Neural crest cell (in vitro differentiated cells): ENCODE measurements around the gene CNOT10. TPM values are rescaled to one million over a fixed set of nuclear protein-coding genes. Genes with fewer than 3 reads are reported as not detected.

Experiments
- DNase-seq: peaks from one replicate; pipeline ENCODE4 v3.0.0; 2021; ENCODE audit warnings: low read depth, mixed read lengths, low spot score
- H3K27ac Mint-ChIP-seq: one replicate; pipeline ENCODE4 v1.8.0; 2021; ENCODE audit warnings: mild to moderate bottlenecking, mixed read lengths; ENCODE audit not compliant: unreplicated experiment
- H3K27me3 Mint-ChIP-seq: 2 replicates; pipeline ENCODE4 v1.8.0; 2021; ENCODE audit warnings: low read depth, mild to moderate bottlenecking, mixed read lengths
- H3K36me3 Mint-ChIP-seq: 2 replicates; pipeline ENCODE4 v1.8.0; 2021; ENCODE audit warnings: low read depth, mild to moderate bottlenecking, mixed read lengths
- H3K4me1 Mint-ChIP-seq: 2 replicates; pipeline ENCODE4 v1.8.0; 2021; ENCODE audit warnings: mixed read lengths
- H3K4me3 Mint-ChIP-seq: one replicate; pipeline ENCODE4 v1.8.0; 2021; ENCODE audit warnings: mild to moderate bottlenecking, mixed read lengths
- H3K9me3 Mint-ChIP-seq: 2 replicates; pipeline ENCODE4 v1.8.0; 2021; ENCODE audit warnings: mixed read lengths
- long read RNA-seq: library from polyadenylated mRNA; unstranded; transcript quantifications from one replicate; pipeline ENCODE4 v2.0.0, GENCODE V29; 2020
- total RNA-seq: library from RNA; stranded (reverse); gene quantifications from 2 replicates; pipeline ENCODE4 v1.2.1, GENCODE V29; 2021
- TF ChIP-seq, protein P1 (sequence below): fragments of 200-600 bp; sonication (generic); conservative IDR thresholded peaks from 2 replicates; pipeline ENCODE4 v1.5.0; 2021; ENCODE audit warnings: antibody characterized with exemption, mild to moderate bottlenecking

The CNOT10 gene, protein sequence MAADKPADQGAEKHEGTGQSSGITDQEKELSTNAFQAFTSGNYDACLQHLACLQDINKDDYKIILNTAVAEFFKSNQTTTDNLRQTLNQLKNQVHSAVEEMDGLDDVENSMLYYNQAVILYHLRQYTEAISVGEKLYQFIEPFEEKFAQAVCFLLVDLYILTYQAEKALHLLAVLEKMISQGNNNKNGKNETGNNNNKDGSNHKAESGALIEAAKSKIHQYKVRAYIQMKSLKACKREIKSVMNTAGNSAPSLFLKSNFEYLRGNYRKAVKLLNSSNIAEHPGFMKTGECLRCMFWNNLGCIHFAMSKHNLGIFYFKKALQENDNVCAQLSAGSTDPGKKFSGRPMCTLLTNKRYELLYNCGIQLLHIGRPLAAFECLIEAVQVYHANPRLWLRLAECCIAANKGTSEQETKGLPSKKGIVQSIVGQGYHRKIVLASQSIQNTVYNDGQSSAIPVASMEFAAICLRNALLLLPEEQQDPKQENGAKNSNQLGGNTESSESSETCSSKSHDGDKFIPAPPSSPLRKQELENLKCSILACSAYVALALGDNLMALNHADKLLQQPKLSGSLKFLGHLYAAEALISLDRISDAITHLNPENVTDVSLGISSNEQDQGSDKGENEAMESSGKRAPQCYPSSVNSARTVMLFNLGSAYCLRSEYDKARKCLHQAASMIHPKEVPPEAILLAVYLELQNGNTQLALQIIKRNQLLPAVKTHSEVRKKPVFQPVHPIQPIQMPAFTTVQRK
- total RNA-seq: 51.7 and 53.6 TPM in 2 replicates
- long read RNA-seq, transcript CNOT10-201 (19 exons, 2,815 nt): major isoform, 49 of 99 reads
- long read RNA-seq, partial matches to known transcripts: 15 of 99 reads
- long read RNA-seq, other reads (novel, unspliced or antisense): 32 of 99 reads

DNA sequence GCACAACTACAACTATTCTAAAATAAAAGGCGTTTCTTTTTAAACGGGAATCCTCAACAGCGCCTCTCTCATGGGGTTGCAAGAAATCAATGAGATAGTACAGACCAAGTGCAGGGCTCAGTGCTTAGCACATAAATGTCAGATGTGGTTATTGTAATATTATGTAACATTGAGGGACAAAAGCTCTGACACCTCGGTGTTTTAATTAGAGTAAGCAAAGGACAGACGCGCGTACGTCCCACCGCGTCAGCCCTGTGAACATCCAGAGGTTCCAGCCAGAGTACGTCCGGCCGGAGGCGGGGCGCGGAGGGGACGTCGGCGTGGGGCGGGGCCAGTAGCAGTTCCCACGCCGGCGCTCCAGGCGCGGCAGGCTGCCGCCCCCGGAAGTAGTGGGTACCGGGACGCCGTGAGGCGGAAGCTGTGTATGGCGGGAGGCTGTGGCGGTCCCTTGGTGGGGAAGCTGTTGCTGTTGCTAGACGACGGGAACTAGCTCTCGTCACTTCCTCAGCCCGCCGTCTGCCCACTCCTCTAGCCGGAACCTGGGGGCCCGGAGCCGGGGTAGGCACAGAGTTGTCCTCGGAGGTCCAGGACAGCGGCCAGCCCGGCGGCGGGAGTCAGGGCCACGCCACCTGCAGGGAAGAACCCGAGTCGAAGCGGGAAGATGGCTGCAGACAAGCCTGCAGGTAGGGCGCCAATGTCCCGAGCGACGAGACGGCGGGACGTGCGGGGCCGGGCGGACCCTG, at the start of gene CNOT10:
Gene CNOT10 (plus strand): TSS at position 389 of the 743 bp plus-strand sequence. CDS start 273 bp downstream, at position 662.
- H3K4me1 Mint-ChIP-seq: peaks cover 32% of the 10 kb centered on the region

DNA sequence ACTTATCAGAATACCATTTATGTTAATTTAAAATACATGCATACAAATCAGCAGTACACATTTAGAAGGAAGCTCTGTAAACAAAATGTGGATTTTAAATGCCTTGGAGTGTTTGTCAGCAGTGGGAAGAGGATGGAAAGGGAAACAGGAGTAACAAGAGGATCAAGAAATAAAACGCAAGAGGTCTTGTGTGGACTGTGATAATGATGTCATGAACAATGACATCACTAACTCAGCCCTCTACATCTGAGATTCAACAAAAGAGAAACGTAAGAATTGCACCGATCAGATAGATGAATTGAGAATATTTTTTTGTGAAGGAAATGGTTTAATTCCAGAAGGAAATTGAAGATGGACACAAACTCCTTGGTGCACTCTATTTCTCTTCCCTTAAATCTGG, 44.0 kb upstream of the CNOT10 start:
- DNase-seq: no peak
- Mint-ChIP-seq H3K9me3 (no peaks in the 10 kb centered on the region), H3K4me1 (no peaks in the 10 kb centered on the region), H3K36me3 (no peaks in the 10 kb centered on the region), H3K27me3 (no peaks in the 10 kb centered on the region), H3K4me3 (no peak overlapping the region), H3K27ac (no peak overlapping the region)
- TF ChIP-seq, protein P1, sequence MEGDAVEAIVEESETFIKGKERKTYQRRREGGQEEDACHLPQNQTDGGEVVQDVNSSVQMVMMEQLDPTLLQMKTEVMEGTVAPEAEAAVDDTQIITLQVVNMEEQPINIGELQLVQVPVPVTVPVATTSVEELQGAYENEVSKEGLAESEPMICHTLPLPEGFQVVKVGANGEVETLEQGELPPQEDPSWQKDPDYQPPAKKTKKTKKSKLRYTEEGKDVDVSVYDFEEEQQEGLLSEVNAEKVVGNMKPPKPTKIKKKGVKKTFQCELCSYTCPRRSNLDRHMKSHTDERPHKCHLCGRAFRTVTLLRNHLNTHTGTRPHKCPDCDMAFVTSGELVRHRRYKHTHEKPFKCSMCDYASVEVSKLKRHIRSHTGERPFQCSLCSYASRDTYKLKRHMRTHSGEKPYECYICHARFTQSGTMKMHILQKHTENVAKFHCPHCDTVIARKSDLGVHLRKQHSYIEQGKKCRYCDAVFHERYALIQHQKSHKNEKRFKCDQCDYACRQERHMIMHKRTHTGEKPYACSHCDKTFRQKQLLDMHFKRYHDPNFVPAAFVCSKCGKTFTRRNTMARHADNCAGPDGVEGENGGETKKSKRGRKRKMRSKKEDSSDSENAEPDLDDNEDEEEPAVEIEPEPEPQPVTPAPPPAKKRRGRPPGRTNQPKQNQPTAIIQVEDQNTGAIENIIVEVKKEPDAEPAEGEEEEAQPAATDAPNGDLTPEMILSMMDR: no peak

More for the DNA sequence above, at the start of gene CNOT10:
- peak; percentile 89 for DNase-seq
- TF ChIP-seq, protein P1: peak; percentile 43
- H3K9me3 Mint-ChIP-seq: no peaks in the 10 kb centered on the region
- peak within 1 kb of the TSS; percentile 98 for H3K4me3 Mint-ChIP-seq
- peak within 1 kb of the TSS; percentile 98 for H3K27ac Mint-ChIP-seq
- H3K36me3 Mint-ChIP-seq: peaks cover 9% of the 10 kb centered on the region
- H3K27me3 Mint-ChIP-seq: no peaks in the 10 kb centered on the region

DNA sequence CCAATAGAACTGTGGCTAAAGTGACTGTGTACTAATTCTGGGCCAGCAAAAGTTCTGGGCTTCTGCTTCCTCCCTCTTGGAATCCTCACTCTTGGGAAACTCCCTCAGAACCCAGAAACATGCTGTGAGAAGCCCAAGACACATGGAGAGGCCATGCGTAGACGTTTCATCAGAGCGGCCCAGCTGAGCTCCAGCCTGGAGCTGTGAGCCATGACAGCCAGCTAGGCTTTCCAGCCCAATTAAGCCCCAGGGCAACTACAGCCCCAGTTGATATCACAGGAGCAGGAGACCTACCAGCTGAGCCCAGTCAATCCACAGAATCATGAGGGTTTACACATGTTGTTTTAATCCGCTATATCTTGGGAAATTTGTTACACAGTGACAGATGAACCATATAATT, 43.6 kb upstream of the CNOT10 start:
- Mint-ChIP-seq H3K9me3 (no peaks in the 10 kb centered on the region), H3K4me1 (no peaks in the 10 kb centered on the region), H3K36me3 (no peaks in the 10 kb centered on the region), H3K27me3 (no peaks in the 10 kb centered on the region), H3K4me3 (no peak overlapping the region), H3K27ac (peak overlapping the region; percentile 48)
- TF ChIP-seq, protein P1: no peak
- no peak for DNase-seq

DNA sequence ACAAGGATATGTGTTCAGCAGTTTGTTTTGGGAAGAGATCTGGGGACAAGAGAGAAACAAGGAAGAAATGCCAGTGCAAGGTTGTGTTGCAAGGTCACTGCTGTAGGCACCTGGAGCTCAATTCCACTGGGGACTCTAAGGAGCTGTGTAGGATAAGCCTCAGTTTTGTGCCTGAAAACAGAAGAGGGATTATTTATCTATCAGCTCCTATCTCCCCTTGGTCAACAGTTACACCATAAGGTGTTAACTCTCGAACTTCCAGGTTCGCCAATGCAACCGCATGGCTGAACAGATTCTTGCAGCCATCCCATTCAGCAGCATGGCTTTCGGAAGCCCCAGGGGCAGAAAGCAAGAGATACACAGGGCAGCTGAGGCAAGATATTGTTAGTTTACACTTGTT, 41.6 kb upstream of the CNOT10 start:
- peaks cover 2% of the 10 kb centered on the region for H3K27me3 Mint-ChIP-seq
- H3K9me3 Mint-ChIP-seq: no peaks in the 10 kb centered on the region
- no peaks in the 10 kb centered on the region for H3K4me1 Mint-ChIP-seq
- no peak overlapping the region for H3K27ac Mint-ChIP-seq
- TF ChIP-seq, protein P1: no peak
- DNase-seq: no peak
- H3K4me3 Mint-ChIP-seq: no peak overlapping the region
- H3K36me3 Mint-ChIP-seq: no peaks in the 10 kb centered on the region

DNA sequence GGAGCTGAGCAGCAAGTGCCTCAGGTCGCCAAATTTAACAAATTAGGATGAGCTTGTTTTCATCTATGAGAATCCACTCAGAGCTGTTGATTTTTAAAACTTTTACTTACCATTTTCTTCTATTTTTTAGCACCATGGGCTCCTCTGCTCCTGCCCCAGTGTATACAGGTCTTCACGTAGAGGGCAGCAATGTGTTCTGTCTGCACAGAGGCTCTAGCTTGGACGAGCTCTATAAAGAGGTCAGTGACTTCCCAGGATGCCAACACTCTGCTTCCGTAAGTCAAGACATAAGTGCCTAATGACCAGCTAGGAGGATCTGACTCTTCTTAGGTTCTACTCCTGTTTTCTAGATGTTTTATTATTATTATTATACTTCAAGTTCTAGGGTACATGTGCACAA, 41.2 kb upstream of the CNOT10 start:
- TF ChIP-seq, protein P1: no peak
- Mint-ChIP-seq H3K4me1 (no peaks in the 10 kb centered on the region), H3K27me3 (peaks cover 2% of the 10 kb centered on the region), H3K27ac (no peak overlapping the region), H3K9me3 (no peaks in the 10 kb centered on the region), H3K36me3 (no peaks in the 10 kb centered on the region), H3K4me3 (no peak overlapping the region)
- no peak for DNase-seq
